CD4-positive, alpha-beta T cell treated with Interferon gamma for 1 hour (primary cell): Measurements from ENCODE around the gene AMFR.
"Not testable (repeated sequence)": the region's sequence is repeated elsewhere in the genome, so short reads cannot be mapped to it uniquely, and the experiment has no call there.

ENCODE experiments used
- DNase-seq: peaks from one replicate; pipeline ENCODE4 v3.0.0-alpha.2; 2020

Gene AMFR

DNA sequence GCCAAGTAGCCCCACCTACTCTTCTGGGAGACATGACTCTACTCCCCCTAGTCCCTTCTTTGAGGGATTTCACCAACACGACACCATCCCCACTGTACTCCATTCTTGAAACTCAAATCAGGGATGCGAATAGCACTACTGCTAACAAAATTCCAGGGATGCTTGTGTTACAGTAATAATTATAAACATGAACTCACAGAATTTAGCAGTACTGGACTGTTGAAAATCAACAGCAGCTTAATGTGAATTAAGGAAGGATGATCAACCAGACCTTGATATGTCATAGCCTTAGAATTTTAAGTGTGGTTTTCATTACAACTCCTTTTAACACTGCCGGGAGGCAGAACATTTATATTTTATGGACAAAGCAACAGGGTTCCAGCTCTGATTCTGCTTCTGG, 37.9 kb downstream of the AMFR start:
- no peak for DNase-seq

DNA sequence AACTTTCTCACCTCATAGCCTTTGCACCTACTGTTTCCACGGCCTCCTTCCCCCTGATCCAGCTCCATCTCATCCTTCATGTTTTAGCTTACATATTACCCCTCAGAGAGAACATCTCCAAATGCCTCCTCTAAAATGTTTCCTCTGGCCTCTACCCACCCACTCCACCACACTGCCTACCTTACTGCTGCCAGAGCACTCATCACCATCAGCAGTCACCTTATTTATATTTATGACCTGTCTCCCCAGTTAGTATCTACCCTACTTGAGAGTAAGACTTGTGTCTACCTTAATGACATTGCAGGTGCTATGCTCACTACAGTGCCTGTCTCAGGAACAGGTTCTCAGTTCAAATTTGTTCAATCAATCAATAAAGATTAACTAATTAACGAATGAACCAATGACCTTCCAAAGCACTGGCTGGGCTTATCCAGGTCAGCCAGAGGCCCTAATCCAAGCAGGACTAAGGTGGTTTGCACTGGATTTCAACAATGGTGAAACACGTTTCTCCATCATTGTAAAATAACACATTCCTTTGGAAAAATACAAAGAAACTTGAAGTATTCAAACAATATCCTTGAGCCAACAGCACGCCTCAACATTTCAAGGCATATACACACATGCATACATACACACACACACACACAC, 41.1 kb downstream of the AMFR start:
- no peak for DNase-seq

DNA sequence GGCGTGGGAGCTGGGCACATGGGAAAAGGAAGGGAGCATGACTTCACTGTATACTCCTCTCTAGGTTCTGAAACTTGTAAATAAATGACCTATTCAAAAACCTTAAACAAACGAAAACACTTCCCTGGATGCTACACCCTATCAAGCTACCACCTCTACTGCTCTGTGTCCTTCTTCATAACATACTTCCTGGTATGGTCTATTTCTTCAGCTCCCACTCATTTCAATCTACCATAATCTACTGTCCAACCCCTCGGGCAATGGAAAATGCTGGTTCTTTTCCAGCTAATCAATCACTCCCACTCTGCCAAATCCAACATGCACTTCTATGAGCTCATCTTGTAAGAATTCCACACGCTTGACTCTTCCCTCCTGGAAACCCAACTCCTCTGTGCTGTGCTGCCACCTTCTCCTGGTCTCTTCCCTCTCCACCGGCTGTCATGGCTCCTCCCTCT, 42.4 kb downstream of the AMFR start:
- no peak for DNase-seq

DNA sequence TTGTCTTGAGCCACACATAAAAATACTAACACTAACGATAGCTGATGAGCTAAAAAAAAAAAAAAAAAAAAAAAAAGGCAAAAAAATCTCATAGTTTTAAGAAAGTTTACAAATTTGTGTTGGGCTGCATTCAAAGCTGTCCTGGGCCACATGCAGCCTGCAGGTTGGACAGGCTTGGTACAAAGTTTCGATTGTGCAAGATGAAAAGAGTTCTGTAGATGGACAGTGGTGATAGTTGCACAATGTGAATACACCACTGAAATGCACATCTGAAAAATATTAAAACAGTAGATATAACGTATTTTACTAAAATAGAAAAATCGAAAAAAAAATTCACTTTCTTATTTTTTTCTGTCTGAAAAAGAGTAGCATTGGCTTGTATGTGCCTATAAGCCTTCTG, 42.9 kb downstream of the AMFR start:
- DNase-seq, result no peak

DNA sequence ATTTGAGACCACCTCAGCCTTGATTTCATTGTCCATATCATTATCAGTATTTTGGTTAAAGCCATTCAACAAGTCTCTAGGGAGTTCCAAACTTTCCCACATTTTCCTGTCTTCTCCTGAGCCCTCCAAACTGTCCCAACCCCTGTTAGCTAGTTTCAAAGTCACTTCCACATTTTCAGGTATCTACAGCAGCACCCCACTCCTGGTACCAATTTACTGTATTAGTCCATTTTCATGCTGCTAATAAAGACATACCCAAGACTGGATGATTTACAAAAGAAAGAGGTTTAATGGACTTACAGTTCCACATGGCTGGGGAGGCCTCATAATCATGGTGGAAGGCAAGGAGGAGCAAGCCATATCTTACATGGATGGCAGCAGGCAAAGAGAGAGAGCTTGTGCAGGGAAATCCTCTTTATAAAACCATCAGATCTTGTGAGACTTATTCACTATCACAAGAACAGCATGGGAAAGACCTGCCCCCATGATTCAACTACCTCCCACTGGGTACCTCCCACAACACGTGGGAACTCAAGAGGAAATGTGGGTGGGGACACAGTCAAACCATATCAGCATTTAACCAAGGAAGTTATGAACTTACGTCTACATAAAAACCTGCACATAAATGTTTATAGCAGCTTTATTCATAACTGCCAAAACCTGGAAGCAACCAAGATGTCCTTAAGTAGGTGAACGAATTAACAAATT, 44.4 kb downstream of the AMFR start:
- DNase-seq, result not testable (repeated sequence)

DNA sequence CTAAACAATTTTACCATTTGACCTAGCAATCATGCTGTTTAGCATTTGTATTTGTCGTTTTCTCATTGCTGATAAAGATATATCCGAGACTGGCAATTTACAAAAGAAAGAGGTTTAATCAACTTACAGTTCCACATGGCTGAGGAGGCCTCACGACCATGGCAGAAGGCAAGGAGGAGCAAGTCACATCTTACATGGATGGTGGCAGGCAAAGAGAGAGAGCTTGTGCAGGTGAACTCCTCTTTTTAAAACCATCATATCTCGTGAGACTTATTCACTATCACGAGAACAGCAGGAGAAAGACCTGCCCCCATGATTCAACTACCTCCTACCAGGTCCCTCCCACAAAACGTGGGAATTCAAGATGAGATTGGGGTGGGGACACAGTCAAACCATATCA, 46.3 kb downstream of the AMFR start:
- not testable (repeated sequence) for DNase-seq

DNA sequence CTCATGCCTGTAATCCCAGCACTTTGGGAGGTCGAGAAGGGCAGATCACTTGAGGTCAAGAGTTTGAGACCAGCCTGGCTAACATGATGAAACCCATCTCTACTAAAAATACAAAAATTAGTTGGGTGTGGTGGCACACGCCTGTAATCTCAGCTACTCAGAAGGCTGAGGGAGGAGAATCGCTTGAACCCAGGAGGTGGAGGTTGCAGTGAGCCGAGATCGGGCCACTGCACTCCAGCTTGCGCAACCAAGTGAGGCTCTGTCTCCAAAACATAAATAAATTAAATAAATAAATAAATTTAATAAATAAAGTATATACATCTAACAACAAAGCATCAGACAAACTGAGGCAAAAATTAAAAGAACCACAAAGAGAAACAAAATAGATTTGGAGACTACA, 49.6 kb downstream of the AMFR start:
- DNase-seq, result not testable (repeated sequence)

DNA sequence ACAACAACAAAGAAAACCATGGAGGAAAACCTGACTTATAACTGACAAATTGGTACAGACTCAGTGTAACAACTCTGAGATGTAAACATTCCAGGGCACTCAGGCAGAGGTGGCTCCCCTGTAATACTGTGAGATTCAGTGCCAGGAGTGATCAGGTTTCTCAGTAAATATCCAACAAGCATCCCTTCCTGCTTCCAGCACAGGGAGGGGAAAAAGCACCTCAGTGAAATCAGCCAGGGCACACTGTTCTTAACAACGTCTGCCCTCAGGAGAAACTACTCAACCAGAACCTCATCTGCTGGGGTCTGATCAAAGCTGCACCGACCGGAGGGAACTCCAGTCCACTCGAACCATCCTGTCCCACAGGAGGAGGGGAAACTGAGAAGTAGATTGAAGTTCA, 52.3 kb downstream of the AMFR start:
- DNase-seq, result no peak

DNA sequence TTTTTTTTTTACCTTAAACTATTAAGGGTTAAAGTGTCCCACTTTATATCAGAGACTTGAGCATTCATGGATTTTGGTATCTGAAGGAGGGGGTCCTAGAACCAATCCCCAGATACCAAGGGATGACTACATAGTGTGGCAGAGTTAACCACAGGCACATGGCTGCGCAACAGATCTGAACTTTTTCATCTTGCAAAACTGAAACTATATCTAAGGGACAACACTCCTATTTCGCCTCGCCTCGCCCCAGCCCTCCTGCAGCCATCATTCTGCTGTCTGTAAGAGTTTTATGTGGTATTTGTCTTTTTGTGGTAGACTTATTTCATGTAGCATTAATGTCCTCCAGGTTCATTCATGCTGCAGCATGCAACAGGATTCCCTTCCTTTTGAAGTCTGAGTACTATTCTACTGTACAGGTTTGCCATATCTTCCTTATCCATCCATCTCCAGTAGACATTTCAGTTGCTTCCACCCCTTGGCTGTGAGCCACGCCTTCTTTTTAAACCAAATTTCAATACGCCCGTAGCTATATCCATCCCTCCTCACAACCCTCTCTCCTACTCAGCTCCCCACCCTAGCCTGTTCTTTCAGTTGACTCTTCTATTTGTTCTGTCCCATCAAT, 53.2 kb downstream of the AMFR start:
- DNase-seq, result no peak

DNA sequence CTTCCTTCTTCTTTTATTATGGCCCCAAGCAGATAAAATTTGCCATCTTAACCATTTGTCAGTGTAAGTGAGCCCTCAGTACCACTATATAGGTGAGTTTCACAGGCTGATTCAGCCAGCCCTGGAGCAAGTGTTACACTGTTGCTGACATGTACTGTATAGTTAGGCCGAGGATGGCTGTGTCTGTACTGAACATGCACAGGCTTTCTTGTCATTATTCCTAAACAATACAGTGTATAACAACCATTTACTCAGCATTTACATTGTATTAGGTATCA, 53.7 kb downstream of the AMFR start:
- no peak for DNase-seq

DNA sequence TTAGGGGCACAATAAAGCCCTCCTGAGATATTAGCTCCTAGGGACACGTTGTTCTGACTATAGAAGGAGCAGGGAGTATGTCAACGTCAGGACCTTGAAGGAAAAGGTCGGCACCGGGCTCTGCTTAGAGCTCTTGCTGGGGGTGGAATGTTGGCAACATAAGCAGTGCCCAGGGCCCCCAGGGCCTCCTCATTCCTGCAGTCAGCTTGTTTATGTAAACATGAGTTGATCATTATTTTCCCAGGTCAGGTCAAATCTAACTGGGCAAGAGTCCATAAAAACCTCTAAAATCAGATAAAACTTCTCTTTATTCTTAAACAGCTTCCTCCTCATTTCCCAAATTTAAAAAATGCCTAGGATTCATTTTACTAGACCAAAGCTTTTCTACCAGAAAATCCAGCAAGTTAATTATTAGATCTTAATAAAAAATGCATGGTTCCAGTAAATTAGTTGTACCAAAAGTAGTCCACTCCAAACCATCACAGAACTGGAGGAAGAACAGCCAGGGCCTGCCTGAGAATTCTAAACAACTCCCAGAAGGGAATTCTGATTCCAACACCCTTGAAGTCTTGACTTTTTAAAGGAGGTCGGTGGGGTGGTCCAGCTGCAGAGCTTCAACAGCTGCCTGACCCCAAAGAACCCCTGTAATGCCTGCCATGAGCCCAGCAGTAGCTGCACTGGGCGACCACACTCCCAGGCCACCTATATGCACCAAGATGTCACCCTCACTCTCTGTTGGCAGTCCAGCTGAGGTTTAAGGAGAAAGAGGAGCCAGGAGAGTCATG, 54.3 kb downstream of the AMFR start:
- no peak for DNase-seq

DNA sequence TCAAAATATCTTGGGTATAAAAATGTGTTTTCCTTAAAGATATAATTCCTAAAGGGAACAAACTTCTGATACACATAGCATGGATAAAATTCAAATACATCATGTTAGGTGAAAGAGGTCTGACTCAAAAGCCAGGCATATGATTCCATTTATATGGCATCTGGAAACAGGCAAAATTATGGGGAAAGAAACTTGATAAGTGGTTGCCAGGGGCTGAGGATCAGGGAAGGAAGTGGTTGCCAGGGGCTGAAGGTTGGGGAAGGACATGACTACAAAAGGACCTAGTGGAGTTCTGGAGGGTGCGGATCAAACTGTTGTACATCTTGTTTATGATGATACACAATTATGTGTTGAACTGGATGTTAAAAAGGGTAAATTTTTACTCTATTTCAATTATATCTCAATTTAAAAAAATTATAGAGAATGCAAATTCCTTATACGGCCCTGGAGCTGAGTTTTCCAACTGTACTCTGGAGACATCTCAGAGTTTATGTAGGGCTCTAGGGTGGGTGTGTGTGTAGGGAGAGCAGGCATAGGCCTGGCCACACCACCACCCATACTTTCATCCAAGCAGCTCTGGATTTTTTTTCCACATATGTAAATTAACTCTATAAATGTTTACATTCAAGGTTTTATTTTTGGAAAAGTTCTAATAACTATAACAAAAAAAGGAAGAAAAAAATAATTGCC, 55.0 kb downstream of the AMFR start:
- no peak for DNase-seq

DNA sequence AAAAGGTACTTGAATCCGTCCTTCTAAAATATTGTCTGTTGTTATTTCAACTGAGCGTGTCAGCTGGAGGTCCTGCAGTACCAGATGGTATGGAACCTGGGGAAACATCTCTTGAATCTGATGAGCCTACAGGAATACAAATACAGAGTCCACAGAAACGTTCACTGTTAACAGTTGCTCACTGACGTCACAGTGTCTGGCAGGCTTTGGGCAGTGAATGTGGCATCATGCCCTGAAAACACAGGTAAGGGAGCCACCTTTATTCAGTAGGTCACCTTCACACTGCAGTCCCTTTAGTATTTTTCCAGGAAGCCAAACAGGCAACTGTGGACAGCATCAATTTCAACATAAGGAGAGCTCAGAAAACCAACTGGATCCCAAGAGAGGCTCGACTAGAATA, 56.1 kb downstream of the AMFR start:
- no peak for DNase-seq

DNA sequence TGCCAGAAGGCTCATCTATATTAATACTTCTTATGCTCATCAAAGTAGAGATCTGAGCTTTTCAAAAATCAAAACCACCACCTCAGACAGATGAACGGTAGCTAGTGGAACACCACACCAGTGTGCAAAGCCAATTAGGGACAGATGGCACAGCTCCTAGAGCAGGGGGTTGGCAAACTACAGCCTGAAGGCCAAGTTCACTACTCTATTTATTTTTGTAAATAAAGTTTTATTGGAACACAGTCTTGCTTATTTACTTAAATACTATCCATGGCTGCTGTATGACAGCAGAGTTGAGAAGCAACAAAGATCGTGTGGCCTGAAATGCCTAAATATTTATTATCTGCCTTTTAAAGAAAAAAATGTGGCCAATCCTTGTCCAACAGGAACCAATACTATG, 56.8 kb downstream of the AMFR start:
- DNase-seq, result no peak

DNA sequence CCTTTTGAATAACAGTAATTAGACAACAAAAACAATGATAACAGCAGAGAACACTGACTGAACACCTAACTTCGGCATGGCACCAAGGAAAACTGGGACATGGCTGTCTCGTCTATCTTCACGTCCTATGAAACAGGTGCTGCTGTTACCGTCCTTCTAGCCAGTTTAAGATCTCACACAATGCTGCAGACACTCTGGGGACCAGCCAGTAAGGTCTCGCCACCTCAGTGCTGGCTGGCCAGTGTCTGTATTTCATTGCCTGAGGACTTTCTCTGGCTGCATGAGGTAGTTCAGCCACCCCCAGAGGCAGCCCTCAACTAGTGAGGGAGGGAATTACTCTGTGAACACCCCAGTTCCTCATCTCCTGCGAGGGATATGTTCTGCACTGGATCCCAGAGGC, 57.6 kb downstream of the AMFR start:
- DNase-seq, result no peak

DNA sequence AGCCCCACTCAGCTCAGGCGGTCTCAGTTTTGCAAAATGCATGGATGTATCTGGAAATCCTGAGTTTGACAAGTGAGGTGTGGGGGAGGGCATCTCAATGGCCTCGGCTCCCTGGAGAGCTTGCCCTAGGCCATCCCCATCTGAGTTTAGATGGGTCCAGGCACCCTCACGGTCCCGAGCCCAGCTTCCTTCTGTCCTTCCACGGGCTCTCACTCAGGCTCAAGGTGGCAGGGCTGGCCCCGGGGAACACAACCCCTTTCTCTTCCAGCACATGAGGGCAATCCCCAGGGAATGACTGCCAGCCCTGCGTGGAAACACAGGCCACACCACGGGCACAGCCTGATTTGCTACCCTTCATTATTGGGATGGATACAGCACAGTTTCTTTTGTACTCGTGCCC, 58.4 kb downstream of the AMFR start:
- no peak for DNase-seq

DNA sequence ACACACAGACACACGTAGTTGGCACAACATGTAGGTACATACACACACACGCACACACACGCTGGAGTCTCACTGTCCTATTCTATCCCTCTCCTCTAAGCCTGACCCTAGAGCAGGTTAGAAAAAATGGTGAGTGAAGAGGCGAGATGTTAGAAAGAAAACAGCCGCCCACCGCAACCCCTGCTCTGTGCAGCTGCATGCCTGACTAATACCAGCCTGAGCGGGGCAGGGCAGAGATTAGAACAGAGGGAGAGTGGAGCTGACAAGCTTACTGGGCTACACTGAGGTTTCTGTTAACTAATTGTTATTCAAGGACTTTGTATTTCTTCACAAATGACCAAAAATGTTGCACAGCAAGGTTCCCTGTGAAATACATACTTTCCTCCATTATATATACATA, 59.8 kb downstream of the AMFR start:
- DNase-seq, result no peak

DNA sequence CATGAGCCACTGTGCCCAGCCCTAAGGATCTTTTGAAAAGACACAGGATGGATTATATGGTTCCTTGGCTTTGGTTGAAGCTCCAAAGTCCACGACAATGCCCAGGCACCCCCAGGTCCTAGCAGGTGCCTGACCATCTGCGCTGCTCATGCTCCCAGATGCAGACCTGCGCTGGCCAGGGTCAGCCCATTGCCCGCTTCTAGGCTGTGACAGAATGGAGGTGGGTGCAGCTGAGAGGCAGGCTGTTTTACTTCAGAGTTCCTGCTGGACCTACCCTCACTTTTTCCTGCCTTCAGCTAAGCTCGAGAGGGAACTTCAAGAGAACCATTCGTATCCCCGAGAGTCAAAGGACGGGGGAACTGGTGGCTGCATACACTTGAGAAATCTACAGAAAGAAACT, 60.5 kb downstream of the AMFR start:
- DNase-seq, result no peak

DNA sequence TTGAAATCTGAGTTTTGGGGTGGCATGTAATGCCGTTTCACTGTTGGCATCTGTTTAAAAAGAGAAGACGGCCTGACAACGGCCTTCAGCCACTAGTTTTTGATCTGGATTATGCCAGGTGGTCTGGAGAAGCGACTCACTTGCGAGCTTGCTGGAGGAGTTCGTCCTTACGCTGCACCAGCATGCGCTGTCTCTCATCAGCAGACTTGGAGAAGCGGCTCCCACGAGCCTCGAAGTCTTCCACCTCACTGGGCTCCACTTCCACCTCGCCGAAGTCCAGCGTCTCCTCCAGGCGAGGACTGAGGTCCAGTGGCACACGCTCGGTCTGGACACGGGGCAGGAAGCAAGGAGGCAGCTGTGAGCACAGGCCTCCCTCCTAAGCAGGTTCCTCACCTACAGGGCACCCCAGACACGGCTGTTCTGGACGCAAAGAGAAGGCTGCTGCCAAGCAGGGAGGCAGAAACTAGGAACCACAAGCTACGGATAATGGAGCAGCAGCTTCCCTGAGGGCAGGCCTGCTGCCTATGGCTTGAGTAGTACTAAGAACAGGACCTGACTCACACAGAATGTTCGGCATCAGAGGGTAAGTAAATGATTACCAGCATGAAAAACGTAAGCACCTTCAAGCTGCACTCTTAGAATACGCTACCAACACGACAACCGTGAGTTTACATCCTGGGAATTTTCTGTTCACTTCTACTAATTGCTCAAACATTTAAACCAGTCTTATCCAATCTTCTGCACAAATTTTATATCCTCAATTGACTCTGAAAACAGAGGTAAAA, 61.4 kb downstream of the AMFR start:
- DNase-seq, result no peak

DNA sequence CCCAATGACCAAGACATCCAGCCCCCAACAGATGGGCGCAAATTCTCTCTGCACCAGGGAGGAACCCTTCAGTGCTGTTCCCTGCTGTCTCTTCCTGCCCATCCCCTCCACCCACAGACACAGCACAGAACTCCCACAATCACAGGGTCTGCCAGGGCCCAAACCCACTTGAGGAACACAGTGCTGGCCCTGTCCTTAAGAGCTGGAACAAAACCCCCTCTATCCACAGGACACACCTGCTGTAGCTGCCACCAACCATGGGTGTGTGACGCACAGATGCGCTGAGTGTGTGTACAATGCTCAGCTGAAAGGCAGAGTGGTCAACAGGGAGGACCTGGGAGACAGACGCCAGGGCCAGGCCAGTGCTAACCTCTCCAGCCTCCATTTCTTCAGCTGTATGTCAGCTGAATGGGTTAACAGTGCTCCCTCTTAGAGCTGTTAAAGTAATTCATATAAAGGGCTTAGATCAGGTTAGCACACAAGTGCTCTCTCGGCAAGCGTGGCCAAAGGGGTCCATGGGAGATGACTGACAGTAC, 62.1 kb downstream of the AMFR start:
- no peak for DNase-seq

DNA sequence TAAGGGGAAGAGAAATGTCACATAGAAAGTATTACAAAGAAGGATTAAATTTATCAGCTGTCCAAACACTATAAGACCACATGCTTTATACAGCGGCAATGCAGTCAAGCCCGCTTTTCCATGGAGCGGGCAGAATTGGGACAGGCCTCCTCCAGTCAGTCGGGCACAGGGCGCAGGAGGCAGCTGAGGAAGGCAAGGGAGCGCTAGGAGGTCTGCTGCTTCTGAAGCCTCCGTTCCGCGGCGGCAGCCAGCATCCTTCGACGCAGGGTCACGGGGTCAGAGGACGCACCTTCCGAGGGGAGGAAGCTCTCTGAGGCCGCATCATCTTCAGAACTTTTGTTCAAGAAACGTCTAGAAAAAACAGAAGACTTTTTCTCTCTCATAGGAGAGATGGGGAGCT, 62.6 kb downstream of the AMFR start:
- no peak for DNase-seq

DNA sequence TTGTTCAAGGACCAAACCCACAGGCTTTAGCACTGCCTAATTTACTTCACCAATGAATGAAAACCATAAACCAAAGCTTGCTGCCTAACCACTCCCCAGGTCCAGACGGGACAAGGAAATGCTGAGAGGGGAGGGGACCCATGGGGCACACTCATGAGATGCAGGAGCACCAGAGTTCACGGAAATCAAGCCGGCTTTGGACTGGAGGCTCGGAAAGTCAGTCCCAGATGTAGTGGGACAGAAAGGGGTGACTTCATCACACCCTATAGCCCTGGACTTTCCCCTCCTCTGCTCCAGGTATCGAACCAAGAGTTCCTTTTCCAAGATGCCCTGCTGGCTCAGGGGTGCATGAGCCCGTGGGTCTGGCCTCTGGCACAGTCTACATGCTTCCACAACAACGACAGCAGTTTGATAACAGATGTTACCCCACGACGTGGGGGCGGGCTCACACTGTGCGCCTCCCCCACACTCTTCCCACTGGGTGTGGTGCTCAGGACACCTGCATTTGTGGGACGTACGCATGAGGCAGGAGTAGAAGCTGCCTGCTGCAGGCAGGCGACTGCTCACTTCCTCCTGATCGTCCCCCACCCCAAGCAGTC, 63.2 kb downstream of the AMFR start:
- DNase-seq, result no peak
